Cardiac ventricle fibroblast (primary cell): ENCODE results near the gene DOCK9. TPM values are rescaled to one million over a fixed set of nuclear protein-coding genes. Genes with fewer than 3 reads are reported as not detected.

ENCODE experiments used
- total RNA-seq: library from RNA; depleted of rRNA; stranded (reverse); fragments of >200 nt; gene quantifications from 2 replicates; pipeline ENCODE4 v1.2.3, GENCODE V29; 2015

Gene DOCK9, protein sequence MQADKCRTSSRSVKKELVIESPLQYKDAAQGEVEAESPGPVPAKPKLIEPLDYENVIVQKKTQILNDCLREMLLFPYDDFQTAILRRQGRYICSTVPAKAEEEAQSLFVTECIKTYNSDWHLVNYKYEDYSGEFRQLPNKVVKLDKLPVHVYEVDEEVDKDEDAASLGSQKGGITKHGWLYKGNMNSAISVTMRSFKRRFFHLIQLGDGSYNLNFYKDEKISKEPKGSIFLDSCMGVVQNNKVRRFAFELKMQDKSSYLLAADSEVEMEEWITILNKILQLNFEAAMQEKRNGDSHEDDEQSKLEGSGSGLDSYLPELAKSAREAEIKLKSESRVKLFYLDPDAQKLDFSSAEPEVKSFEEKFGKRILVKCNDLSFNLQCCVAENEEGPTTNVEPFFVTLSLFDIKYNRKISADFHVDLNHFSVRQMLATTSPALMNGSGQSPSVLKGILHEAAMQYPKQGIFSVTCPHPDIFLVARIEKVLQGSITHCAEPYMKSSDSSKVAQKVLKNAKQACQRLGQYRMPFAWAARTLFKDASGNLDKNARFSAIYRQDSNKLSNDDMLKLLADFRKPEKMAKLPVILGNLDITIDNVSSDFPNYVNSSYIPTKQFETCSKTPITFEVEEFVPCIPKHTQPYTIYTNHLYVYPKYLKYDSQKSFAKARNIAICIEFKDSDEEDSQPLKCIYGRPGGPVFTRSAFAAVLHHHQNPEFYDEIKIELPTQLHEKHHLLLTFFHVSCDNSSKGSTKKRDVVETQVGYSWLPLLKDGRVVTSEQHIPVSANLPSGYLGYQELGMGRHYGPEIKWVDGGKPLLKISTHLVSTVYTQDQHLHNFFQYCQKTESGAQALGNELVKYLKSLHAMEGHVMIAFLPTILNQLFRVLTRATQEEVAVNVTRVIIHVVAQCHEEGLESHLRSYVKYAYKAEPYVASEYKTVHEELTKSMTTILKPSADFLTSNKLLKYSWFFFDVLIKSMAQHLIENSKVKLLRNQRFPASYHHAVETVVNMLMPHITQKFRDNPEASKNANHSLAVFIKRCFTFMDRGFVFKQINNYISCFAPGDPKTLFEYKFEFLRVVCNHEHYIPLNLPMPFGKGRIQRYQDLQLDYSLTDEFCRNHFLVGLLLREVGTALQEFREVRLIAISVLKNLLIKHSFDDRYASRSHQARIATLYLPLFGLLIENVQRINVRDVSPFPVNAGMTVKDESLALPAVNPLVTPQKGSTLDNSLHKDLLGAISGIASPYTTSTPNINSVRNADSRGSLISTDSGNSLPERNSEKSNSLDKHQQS (N-terminal part only)
- total RNA-seq: 23.5 and 35.7 TPM in 2 replicates

DNA sequence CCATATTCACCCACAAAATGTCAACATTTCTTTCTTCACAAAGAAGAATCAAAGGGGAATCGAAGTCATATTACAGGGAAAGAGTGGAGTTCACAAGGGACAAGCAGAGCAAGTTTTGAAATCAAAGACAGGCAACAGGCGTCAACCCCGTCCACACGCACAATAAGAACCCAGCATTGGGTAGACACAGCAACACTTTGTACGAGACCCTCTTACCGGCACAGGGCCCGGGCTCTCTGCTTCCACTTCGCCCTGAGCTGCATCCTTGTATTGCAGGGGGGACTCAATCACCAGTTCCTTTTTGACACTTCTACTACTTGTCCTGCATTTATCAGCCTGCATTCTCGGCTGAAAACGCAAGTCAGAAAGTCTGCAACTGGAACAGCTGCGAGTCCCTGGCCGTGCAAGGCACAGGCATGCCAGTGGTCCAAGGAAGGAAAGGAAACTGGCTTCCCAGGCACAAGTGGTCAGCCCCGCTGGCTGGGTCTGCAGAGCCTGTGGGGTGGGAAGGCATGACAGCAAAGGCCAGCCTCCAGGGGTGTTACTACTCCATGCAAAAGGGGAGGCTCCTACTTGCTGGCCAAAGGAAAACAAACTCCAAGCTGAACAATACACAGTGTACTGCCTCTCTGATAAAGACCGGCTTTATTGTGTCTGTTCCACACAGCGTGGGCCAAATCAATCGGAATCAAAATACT, at the start of gene DOCK9:
DOCK9 (minus strand) TSS at position 497 of the 698 bp plus-strand sequence; CDS start at position 342, 155 bp downstream.

DNA sequence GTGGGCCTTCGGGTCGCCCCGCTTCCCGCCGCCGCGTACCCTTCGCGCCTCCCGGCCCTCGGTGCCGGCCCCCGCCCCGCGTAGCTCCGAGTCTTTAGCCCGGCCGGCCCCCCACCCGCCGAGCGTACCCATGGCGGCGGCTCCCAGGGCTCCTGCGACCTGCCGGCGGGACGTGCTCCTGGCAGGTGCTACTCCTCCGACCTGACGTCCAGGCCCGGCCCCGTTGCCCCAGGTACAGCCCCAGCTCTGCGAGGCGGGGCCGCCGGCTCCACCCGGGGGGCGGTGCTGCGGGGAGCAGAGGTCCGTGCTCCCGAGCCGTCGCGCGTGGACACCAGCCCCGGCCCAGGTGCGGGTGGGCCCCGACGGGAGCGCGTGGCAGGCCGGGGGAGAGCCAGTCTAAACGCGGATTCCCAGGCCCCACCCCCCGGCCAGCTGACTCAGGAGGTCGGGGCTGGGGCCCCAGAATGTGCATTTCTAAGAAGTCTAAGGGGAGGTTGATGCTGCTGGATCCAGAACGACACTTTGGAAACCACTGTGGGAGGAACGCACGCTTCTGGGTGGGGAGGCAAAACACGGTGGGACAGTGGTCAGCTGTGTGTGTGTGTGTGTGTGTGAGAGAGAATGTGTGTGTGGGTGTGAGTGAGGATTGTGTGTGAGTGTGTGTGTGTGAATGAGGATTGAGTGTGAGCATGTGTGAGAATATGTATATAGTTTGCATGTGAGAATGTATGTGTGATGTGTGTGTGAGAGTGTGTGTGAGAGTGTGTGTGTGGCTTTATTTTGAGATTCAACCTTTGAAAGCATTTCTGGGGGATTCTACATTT, 225.2 kb downstream of the DOCK9 start, which contains the start of gene SLC15A1:
SLC15A1 (minus strand) TSS at position 206 of the 824 bp plus-strand sequence; CDS start at position 132, 74 bp downstream.

Other genes starting within 250 kb of the DOCK9 start
- gene SLC15A1, start 225.4 kb downstream of the DOCK9 start, total RNA-seq: not detected in 2 replicates
- gene UBAC2, start 222.8 kb upstream of the DOCK9 start, total RNA-seq: 34.3 and 44.3 TPM in 2 replicates